ENCODE results near the gene USP11.

GRCh38 chrX:47206316-47206715 is 26.5 kb upstream of the USP11 start:
- TF ChIP-seq CTCF (IDR thresholded peaks at IDR 0.05; ENCODE audit: low read depth, low read length, poor library complexity, severe bottlenecking) (no peak), EZH2phosphoT487 (IDR thresholded peaks at IDR 0.05; ENCODE audit: borderline replicate concordance, low read length) (no peak)

All from DOHH2 (cell line).